ENCODE results near the gene SMAD6. TPM values are rescaled to one million over a fixed set of nuclear protein-coding genes. Genes with fewer than 3 reads are reported as not detected.

SMAD6 gene
- total and polyA plus RNA-seq, 10 of the 15 experiments (the other 5 are each of a cell fraction or from before 2014, with no cell fraction given) = under 0.01 to 0.10 (median 0.03) TPM; not detected in 7

- intact Hi-C loops (cut with micrococcal nuclease; ENCODE audit: unreplicated experiment) = no loop called here
- Histone ChIP-seq H3K4me3 (no peak overlapping the region), H3K27ac (ENCODE audit: control insufficient read depth, insufficient read depth) (no peak overlapping the region), H3K4me2 (ENCODE audit: control insufficient read depth, insufficient read depth) (no peak overlapping the region), H3K9ac (ENCODE audit: control insufficient read depth, insufficient read depth, low read length) (no peak overlapping the region), H3K4me1 (ENCODE audit: control insufficient read depth, insufficient read depth, low read length) (no peaks in the 10 kb centered on the region), H3K9me3 (replicated peaks; ENCODE audit: control insufficient read depth, insufficient read depth, low read length) (no peaks in the 10 kb centered on the region), H3K36me3 (ENCODE audit: control insufficient read depth in 2 of 2, insufficient read depth in 2 of 2, low read length in 1 of 2) (no peaks in the 10 kb centered on the region), H4K20me1 (ENCODE audit: control insufficient read depth, insufficient read depth) (no peaks in the 10 kb centered on the region; the same call in 1 of the 2 replicates), H3K79me2 (ENCODE audit: control insufficient read depth, insufficient read depth, low read length) (no peaks in the 10 kb centered on the region), H2AFZ (ENCODE audit: control insufficient read depth, low read depth, low read length) (no peak overlapping the region), H3K27me3 (replicated peaks in 1 of 2; ENCODE audit: control insufficient read depth in 2 of 2, insufficient read depth in 2 of 2, low read length in 1 of 2) (no peaks in the 10 kb centered on the region; a peak in 1 of 4 replicates)
- RAD21 ChIA-PET (ENCODE audit: unreplicated experiment) = no interaction called here
- POLR2A ChIA-PET = no interaction called here
- 19% methylated on average over 5 of the region's 5 CpGs for WGBS (ENCODE audit: insufficient coverage, insufficient replicate concordance, low lambda C conversion rate, missing lambda C conversion rate)
- in situ Hi-C loops (cut with MboI) = no loop called here
- TF ChIP-seq ZBED1 (IDR thresholded peaks at IDR 0.05; ENCODE audit: borderline replicate concordance) (no peak), POLR2A (IDR thresholded peaks at IDR 0.05; ENCODE audit: low read depth, low read length) (no peak), ZBTB40 (IDR thresholded peaks at IDR 0.05; ENCODE audit: borderline replicate concordance) (no peak), ASH2L (IDR thresholded peaks at IDR 0.05; ENCODE audit: borderline replicate concordance, low read depth) (no peak), MEF2B (IDR thresholded peaks at IDR 0.05; ENCODE audit: partially characterized antibody, poor library complexity, severe bottlenecking) (no peak), TCF12 (IDR thresholded peaks at IDR 0.05; ENCODE audit: low read depth, low read length) (no peak), ZNF687 (IDR thresholded peaks at IDR 0.05) (no peak), SUPT20H (IDR thresholded peaks at IDR 0.05; ENCODE audit: borderline replicate concordance, control insufficient read depth, low read depth, low read length) (no peak), TCF7 (IDR thresholded peaks at IDR 0.05; ENCODE audit: borderline replicate concordance) (no peak), FOXK2 (IDR thresholded peaks at IDR 0.05) (no peak)
- SMC1A ChIA-PET (ENCODE audit: uncharacterized antibody, unreplicated experiment) = no interaction called here
- CTCF ChIA-PET = no interaction called here
- DNase-seq (ENCODE audit: low read depth, low spot score) (no peak), ATAC-seq (no peak), FAIRE-seq (no peak)
- no TSS peak for BruUV-seq (replicated peaks)
Measured at GRCh38 chr15:66743204-66743603, 41.2 kb downstream of the SMAD6 start.

Data from GM12878 (cell line).